Measurements from ENCODE around the gene YBX3.
"Not testable (repeated sequence)": the region's sequence is repeated elsewhere in the genome, so short reads cannot be mapped to it uniquely, and the experiment has no call there.

Gene YBX3

DNA sequence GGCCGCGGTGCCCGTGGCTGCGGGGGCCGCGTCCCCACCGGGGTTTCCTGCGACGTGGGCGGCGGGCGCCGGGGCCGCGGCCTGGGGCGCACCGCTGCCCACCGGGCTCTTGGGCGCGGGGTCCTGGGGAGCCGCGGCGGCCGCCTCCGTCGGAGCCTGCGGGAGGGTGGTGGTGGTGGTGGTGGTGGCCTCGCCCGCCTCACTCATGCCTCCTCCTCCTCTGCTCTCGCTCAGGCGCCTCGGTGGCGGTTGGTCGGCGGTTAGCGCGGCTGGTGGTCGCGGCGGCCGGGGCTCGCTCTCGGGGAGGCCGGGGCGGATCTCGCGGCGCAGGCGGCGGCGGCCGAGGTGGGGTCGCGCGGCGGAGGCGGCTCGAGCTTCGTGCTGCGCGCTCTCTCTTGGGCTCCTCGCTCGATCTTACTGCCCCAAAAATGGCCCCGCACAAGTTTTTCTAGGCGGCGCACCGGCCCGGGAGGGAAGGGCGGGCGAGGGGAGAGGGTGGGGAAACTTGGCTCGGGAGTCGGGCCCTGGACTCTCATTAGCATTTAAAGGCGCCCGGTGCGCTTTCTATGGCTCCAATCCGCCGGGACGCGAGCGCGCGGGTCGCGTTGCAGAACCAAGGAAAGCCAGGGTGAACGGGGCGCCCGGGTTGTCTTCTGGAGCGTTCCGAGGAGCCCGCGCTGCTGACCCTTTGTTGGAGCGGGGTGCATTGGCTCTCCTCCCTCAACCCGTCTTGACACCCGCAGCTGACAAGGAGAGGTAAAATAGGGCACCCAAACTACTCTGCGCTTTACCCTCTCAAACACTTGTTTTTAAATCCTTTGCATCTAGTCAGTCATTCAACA is at the start of gene YBX3:
TSS of gene YBX3 (minus strand) at position 419 of the 842 bp plus-strand sequence. CDS start at position 207, 212 bp downstream.
- peak; percentile 23 to 85 (median 69) for DNase-seq
- intact Hi-C loops (cut with DNase I) = loop anchor here (10.0 kb wide), 1 partner anchor 108 kb away; the partner anchor contains the start of gene MAGOHB

DNA sequence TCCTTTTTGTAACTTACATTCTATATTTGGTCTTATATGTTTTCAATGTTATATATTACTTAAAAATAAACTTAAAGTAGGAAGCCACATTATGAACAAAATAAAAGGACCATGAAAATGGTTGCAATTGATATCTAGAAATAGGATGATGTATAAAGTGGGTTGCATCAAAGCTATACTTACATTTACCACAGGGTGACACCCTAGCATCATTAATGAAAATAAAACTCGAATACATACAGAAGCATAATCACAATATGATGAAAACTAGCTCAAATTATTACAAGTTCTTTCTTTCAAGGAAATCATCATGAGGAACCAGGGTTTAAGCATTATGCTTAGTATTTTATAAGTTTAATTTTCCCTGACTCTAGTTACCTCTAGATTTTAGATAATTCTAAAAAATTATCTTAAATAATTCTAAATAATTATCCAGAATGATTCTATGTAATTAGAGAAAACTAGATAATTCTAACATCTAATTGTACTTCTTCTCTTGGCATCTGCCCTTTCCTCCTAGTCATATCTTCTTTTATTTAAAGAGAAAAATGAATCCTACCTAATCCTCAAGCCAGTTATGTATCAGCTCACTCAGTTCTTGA is 48.1 kb upstream of the YBX3 start:
- peak in 1 of 42 donors; percentile 17 for DNase-seq
- intact Hi-C loops (cut with DNase I) = loop anchor here (10.0 kb wide), 1 partner anchor 424 kb away; no protein-coding TSS in a partner anchor

- intact Hi-C loops (cut with DNase I) = loop anchor here (10.0 kb wide), 2 partner anchors 525 to 725 kb away; no protein-coding TSS in a partner anchor
Measured at GRCh38 chr12:10759657-10760056, 36.5 kb upstream of the YBX3 start.

DNA sequence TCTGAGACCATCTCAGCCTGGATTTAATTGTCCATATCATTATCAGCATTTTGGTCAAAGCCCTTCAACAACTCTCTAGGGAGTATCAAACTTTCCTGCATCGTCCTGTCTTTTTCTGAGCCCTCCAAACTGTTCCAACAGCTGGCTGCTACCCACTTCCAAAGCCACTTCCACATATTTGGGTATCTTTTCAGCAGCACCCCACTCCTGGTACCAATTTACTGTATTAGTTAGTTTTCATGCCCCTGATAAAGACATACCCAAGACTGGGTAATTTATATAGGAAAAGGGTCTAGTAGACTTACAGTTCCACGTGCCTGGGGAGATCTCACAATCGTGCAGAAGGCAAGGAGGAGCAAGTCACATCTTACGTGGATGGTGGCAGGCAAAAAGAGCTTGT is 33.1 kb upstream of the YBX3 start:
- no peak for DNase-seq
- intact Hi-C loops (cut with DNase I) = loop anchor here (10.0 kb wide), 1 partner anchor 521 kb away; no protein-coding TSS in a partner anchor

More at GRCh38 chr12:10759657-10760056, 36.5 kb upstream of the YBX3 start:
- DNase-seq = no peak

DNA sequence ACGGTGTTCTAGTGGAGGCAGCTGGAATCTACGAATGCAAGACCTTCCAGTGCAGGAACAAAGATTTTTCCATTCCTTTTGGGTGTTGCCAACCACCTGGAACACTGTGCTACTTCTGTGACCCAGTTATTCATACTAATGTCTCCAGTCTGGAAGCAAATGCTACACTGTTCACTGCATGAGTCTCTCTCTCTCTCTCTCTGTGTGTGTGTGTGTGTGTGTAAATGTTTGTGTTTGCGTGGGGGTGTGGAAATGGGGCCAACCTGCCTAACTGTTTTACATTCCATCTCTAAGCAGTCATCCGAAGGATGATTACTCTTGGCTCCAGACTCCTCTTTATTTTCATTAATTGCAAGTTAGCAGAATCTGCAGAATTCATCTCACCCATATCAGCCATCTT is 29.9 kb upstream of the YBX3 start:
- intact Hi-C loops (cut with DNase I) = loop anchor here (10.0 kb wide), 1 partner anchor 518 kb away; no protein-coding TSS in a partner anchor
- DNase-seq = peak in 2 of 42 donors; percentile 10

- intact Hi-C loops (cut with DNase I) = loop anchor here (10.0 kb wide), 1 partner anchor 516 kb away; no protein-coding TSS in a partner anchor
Measured at GRCh38 chr12:10750385-10750727, 27.2 kb upstream of the YBX3 start.

GRCh38 chr12:10749700-10750384 is 26.7 kb upstream of the YBX3 start:
- intact Hi-C loops (cut with DNase I) = loop anchor here (10.0 kb wide), 1 partner anchor 515 kb away; no protein-coding TSS in a partner anchor
- DNase-seq = peak; percentile 31 to 93 (median 78)

More at GRCh38 chr12:10750385-10750727, 27.2 kb upstream of the YBX3 start:
- DNase-seq = no peak

DNA sequence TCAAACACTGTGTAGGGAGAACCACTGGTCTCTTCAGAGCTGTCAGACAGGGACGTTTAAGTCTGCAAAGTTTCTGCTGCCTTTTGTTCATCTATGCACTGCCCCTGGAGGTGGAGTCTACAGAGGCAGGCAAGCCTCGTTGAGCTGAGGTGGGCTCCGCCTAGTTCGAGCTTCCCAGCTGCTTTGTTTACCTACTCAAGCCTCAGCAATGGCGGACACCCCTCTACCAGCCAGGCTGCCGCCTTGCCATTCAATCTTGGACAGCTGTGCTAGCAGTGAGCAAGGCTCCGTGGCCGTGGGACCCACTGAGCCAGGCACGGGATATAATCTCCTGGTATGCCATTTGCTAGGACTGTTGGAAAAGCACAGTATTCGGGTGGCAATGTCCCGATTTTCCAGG is 24.6 kb upstream of the YBX3 start:
- intact Hi-C loops (cut with DNase I) = no loop called here

GRCh38 chr12:10743420-10743819 is 20.3 kb upstream of the YBX3 start:
- DNase-seq; intact Hi-C loops (cut with DNase I): not testable (repeated sequence)

More for the DNA sequence above, 24.6 kb upstream of the YBX3 start:
- no peak for DNase-seq

GRCh38 chr12:10741845-10742244 is 18.7 kb upstream of the YBX3 start:
- no peak for DNase-seq
- intact Hi-C loops (cut with DNase I) = no loop called here

DNA sequence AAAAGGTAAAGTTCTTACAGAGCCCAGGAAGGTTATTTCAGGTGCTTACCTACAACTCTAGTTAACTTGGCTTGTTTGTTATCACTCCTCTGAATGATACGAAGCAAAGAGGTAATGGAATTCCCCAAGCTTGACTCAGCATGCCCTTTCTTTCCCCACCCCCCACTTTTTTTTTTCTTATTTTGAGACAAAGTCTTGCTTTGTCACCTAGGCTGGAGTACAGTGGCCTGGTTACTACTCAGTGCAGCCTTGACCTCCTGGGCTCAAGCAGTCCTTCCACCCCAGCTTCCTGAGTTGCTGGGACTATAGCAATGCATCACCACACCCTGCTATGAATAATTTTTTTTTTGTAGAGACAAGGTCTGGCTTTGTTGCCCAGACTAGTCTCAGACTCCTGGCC is 17.1 kb upstream of the YBX3 start:
- intact Hi-C loops (cut with DNase I) = no loop called here
- no peak for DNase-seq

DNA sequence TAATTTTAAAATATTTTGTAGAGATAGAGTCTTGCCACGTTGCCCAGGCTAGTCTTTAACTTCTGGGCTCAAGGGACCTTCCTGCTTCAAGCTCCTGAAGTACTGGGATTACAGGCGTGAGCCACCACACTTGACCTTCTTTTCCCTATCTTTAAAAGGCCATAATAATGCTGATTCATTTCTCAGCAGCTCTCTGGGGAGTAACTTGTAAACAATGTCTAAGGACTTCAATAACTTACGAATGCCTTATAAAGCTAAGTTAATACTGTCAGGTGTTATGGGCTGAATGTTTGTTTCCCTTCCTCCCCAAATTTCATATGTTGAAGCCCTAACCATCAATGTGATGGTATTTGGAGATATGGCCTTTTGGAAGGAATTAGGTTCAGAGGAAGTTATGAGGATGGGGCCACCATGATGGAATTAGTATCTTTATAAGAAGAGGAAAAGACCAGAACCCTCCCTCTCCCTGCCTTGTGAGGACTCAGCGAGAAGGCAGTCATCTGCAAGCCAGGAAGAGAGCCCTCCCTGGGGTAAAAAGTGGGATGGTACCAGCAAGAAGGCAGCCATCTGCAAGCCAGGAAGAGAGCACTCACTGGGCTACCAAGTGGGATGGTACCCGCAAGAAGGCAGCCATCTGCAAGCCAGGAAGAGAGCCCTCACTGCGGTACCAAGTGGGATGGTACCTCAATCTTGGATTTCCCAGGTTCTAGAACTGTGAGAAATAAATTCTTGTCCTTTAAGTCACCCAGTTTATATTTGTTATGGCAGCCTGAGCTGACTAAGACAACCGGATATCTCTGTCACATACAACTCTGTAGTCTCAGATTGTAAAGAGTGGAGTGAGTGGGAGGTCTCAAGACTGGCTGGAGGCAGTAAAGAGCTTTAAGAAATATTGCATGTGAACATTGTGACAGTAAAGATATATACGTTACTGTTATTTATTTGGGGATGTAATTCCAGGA is 16.3 kb upstream of the YBX3 start:
- DNase-seq = no peak
- intact Hi-C loops (cut with DNase I) = no loop called here

GRCh38 chr12:10737249-10737648 is 14.1 kb upstream of the YBX3 start:
- intact Hi-C loops (cut with DNase I) = no loop called here
- no peak for DNase-seq

- intact Hi-C loops (cut with DNase I) = no loop called here
- no peak for DNase-seq
Measured at GRCh38 chr12:10736463-10736862, 13.3 kb upstream of the YBX3 start.

GRCh38 chr12:10735428-10735827 is 12.3 kb upstream of the YBX3 start:
- DNase-seq = no peak
- intact Hi-C loops (cut with DNase I) = no loop called here

- DNase-seq = no peak
- intact Hi-C loops (cut with DNase I) = no loop called here
Measured at GRCh38 chr12:10732549-10732948, 9.4 kb upstream of the YBX3 start.

GRCh38 chr12:10732066-10732465 is 8.9 kb upstream of the YBX3 start:
- no peak for DNase-seq
- intact Hi-C loops (cut with DNase I) = no loop called here

DNA sequence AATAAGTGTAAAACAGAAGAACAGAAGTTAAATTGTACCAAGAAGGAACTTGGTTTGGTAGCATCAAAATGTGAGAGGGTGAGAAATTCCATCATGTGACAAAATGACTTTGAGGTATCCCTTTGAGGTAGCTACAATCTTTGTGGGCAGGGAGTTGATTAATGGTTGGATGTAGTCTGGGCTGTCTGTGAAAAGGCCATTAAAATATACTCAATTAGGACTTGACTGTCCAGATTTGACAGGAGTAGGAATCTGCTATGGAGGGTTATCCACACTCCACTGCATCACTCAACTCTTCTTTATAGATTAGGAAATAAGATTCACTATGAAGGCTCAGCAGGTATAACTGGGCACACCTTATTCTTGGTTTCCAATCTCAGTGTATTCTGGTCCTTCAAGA is 7.4 kb upstream of the YBX3 start:
- intact Hi-C loops (cut with DNase I) = no loop called here
- no peak for DNase-seq

Data from head of caudate nucleus (tissue), 42 donors.